Neural progenitor cell (in vitro differentiated cells): ENCODE measurements around the gene PPT2.

Experiments
- EZH2 ChIP-seq: fragments of 200-600 bp; sonication (generic); IDR thresholded peaks from 2 replicates; pipeline ENCODE4 v1.6.1; 2017; ENCODE audit warnings: antibody characterized with exemption, mild to moderate bottlenecking, moderate library complexity
- TF ChIP-seq, protein P1 (sequence below): fragments of 200-600 bp; sonication (generic); IDR thresholded peaks from 2 replicates; pipeline ENCODE4 v1.5.1; 2017; ENCODE audit warnings: antibody characterized with exemption, mild to moderate bottlenecking

- no peak for TF ChIP-seq EZH2
- TF ChIP-seq, protein P1, sequence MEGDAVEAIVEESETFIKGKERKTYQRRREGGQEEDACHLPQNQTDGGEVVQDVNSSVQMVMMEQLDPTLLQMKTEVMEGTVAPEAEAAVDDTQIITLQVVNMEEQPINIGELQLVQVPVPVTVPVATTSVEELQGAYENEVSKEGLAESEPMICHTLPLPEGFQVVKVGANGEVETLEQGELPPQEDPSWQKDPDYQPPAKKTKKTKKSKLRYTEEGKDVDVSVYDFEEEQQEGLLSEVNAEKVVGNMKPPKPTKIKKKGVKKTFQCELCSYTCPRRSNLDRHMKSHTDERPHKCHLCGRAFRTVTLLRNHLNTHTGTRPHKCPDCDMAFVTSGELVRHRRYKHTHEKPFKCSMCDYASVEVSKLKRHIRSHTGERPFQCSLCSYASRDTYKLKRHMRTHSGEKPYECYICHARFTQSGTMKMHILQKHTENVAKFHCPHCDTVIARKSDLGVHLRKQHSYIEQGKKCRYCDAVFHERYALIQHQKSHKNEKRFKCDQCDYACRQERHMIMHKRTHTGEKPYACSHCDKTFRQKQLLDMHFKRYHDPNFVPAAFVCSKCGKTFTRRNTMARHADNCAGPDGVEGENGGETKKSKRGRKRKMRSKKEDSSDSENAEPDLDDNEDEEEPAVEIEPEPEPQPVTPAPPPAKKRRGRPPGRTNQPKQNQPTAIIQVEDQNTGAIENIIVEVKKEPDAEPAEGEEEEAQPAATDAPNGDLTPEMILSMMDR, result no peak
Observed at GRCh38 chr6:32123681-32124080, 30.3 kb upstream of the PPT2 start.
